PC-3 (cell line): ENCODE results near the gene PITPNM3.

Experiments
- CTCF ChIP-seq: fragments of 300-600 bp; sonication (generic); conservative IDR thresholded peaks from 2 replicates; pipeline ENCODE4 v1.5.1; 2017; ENCODE audit warnings: antibody characterized with exemption, low read depth, mild to moderate bottlenecking, low read length
- EZH2phosphoT487 ChIP-seq: fragments of 300-600 bp; sonication (generic); IDR thresholded peaks from 2 replicates; pipeline ENCODE4 v1.6.1; 2018; ENCODE audit warnings: mild to moderate bottlenecking, antibody characterized with exemption, low read length, borderline replicate concordance

- TF ChIP-seq CTCF (no peak), EZH2phosphoT487 (no peak)
These were observed 8.3 kb downstream of the PITPNM3 start for GRCh38 chr17:6548034-6548433.
